D341Med (cell line): ENCODE results near the gene MX2.
"Not testable (repeated sequence)": the region's sequence is repeated elsewhere in the genome, so short reads cannot be mapped to it uniquely, and the experiment has no call there.

Experiments
- DNase-seq: peaks from one replicate; pipeline ENCODE4 v3.0.0; 2012; ENCODE audit warnings: low spot score

Gene MX2

DNA sequence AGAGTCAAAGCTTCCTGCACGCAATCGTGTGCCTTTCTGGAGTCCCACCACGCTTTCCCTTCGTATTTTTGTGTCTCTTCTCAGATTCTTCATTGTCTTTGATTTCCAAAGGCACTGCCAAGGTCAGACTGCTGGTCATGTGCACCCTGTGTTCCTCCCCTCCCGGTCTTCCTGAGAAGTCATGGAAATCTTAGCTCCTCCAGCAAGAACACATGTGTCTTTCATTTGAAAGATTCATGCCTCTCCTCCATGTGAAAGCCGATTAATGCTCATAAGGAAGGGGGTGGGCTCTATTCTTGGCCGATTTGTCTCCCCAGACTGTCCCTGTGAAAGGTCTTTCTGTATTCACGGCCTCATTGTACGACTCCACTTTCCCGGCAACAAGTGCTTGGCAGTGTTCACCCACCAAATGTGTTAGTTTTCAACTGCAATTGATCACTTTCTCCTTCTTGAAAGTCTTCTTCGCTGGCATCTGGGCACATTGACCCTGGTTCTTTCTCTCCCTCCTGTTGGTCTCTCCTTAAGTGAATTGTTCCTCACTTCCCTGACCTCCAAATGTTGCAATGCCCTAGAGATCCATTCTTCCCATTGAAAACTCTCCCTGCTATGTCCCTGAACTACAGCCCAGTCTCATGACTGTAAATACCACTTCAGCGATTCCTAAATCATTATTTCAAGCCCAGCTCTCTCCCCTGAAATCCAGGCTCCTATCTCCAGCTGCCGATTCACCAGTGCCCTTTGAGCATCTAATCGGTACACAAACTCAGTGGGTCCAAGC is 25.4 kb downstream of the MX2 start:
- no peak for DNase-seq

DNA sequence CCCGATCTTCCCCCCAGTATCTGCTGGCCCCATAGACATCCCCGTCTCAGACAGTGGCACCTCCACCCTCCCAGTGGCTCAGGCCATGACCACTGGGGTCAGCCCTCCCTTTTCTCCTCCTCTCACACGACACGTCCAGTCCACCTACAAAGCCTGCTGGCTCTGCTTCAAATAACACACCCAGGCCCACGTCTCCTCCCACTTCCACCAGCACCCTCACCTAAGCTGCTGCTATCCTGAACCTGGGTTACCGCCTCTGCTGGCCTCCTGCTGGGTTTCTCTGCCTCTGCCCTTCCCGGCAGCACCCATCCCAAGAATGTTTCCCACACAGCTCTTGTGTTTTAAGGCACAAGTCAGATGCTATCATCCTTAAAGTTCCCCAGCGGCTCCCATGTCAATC is 26.0 kb downstream of the MX2 start:
- DNase-seq, result no peak

DNA sequence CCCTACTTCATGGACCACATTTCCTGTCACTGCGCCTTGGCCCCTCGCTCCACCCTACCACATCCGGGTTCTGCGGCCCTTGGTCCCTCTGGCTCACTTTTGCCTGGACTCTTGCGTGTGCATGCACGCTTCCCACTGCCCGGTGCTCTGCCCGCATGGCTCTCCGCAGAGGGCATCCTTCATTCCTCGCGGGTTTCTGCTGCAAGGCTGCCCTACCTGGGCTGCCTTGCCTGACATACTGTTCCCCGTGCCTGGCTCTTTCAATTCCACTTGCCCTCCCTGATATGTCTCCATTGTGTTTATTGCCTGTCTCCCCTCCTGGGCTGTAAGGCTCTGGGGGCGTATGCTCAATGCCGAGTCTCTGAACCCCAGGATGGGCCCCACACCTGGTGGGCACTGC is 26.4 kb downstream of the MX2 start:
- DNase-seq, result no peak

DNA sequence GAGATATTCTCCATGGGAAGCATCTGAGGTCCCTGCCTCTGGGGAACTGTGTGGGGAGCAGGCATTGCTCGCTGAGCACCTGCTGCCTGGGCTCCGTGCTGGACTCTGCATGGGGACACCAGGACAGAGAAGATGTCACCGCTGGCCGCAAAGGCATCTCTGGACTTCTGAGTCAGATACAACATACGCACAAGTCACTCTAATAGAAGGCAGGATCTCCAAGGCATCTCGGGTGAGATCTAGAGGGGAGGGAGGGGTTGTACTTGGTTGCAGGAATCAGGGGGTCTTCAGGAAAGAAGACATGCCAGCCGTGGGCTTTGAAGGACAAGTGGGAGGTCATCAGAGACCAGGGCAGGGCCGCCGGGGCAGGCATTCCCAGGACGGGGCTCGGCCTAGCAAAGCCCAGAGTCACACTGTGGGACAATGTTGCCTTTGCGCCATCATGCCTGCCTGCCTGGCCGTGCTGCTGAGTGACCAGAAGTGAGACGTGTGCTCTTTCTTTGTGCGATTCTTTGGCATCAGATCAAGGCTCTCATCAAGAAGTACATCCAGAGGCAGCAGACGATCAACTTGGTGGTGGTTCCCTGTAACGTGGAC is 28.3 kb downstream of the MX2 start:
- DNase-seq, result no peak

GRCh38 chr21:41393876-41394465 is 32.1 kb downstream of the MX2 start:
- DNase-seq, result no peak

DNA sequence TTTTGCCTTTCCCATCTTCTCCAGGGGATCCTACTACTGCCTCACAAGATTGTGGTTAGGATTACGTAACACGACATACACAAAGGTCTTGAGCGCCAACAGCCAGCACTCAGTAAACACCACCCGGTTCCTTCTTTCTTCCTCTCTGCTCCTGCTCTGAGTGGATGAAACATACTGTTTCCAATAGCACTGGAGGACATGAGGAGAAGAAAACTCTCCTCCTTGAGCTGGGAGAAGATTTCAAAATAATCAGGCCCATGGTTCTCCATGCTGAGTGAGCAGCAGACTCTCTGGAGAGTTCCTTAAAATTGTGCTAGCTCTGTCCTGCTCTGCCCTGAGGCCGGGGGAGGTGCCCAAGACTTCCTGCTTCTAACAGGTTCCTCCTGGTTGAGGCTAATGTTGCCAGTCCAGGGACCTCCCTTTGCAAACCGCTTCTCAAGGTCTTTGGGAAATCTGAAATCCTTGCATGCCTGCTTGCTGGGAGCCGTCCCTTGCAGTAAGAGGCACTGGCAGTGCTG is 34.8 kb downstream of the MX2 start:
- no peak for DNase-seq

GRCh38 chr21:41397471-41397891 is 35.7 kb downstream of the MX2 start:
- no peak for DNase-seq

DNA sequence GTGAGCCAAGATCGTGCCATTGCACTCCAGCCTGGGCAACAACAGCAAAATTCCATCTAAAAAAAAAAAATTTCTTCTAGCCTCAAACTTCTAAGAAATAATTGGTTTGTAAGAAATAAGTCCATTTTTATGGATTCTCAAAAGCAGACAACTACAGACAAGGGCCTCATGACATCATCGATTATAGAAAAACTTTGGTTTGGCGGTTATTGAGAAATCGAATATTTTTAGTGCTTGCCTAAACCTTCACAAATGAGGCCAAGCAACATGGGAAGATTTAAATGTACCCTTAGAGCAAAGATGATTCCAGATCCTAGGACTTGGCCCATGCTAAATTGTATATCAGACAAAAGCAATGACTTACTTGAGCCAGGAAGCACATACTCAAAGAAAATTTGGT is 36.4 kb downstream of the MX2 start:
- DNase-seq, result no peak

DNA sequence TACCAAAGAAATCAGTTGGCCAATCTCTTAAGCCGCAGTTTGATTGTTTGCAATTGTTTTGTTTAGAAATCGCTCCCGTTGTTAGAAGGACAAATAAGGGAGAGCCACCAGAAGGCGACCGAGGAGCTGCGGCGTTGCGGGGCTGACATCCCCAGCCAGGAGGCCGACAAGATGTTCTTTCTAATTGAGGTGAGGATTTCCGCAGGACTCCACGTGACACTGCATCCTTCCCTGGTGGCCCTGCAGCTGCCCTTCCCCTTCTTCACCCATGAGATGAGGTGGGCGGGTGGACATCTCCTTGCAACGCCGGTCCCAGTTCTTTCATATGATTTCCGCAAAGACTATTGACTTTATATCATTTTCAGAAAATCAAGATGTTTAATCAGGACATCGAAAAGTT is 37.0 kb downstream of the MX2 start:
- DNase-seq, result no peak

GRCh38 chr21:41399246-41399800 is 37.5 kb downstream of the MX2 start:
- DNase-seq, result no peak

- DNase-seq, result no peak
These were observed 40.4 kb downstream of the MX2 start for GRCh38 chr21:41402231-41402630.

DNA sequence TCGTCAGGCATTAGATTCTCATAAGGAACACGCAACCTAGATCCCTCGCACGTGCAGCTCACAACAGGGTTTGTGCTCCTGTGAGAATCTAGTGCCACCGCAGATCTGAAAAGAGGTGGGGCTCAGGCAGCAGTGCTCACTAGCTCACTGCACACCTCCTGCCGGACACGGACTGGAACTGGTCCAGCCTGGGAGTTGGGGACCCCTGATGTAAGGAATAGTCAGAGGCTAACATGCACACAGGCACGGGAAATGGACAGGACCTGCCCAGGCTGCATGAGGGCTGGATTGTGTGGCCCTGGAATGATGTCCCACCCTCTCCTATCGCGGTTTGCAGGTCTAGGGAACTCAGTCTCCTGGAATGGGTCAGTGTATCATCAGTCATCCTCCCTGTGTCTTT is 41.0 kb downstream of the MX2 start:
- no peak for DNase-seq

GRCh38 chr21:41403331-41403730 is 41.5 kb downstream of the MX2 start:
- DNase-seq, result no peak

DNA sequence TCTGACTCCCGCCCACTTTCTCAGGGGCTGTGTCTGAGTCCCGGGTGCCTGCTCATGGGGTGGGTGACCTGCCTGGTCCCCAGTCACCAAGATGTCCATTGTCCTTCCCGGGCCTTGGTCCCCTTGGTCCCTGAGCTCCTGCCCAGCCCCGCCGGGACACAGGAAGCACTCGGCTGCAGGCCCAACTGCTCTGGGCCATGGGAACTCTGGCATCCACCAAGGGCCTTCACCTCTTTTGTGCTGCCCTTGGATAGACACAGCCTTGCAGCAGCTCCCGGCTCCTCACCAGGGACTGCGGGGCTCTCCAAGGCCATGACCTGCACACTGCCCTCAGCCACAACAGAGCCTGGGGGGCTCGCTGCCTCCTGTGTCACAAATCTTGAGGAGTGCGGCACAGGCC is 42.1 kb downstream of the MX2 start:
- DNase-seq, result no peak

- DNase-seq, result no peak
These were observed 43.5 kb downstream of the MX2 start for GRCh38 chr21:41405321-41405720.

- DNase-seq, result no peak
These were observed 44.5 kb downstream of the MX2 start for GRCh38 chr21:41406340-41406739.

GRCh38 chr21:41407541-41408460 is 46.0 kb downstream of the MX2 start:
- no peak for DNase-seq

GRCh38 chr21:41410361-41410760 is 48.5 kb downstream of the MX2 start:
- DNase-seq, result no peak

DNA sequence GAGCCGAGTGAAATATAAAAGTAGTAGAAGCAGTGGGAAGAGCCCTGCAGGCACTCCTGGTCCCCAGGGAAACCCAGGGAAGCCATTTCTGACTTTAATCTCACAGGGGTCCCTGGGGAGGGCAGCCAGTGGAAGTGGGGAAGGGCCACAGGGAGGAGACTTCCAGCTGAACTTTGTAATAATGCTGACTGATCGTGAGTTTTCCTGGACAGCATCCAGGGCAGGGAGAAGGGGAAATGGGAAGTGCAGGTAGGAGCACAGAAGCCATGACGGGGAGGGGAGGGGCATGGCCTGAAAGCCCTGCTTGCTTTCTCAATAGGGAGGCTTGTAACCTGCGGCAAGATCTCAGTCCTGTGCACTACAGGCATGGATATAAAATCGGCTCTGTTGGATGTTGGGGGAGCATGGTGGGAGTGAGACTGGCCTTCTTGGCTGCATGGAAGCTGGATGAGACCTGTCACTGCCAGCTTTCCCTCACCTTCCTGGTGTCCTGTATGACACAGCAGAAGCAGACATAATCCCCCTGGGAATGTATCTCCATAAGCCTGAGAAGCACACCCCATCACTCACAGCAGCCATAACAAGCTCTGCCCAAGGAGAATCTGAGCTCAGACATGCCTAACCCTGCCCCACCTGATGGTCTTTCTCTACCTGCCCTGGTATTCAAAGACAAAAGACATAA is 49.1 kb downstream of the MX2 start:
- no peak for DNase-seq

- DNase-seq, result no peak
These were observed 49.7 kb downstream of the MX2 start for GRCh38 chr21:41411449-41412089.

GRCh38 chr21:41417505-41417904 is 55.7 kb downstream of the MX2 start:
- DNase-seq, result not testable (repeated sequence)
